BE2C (cell line): ENCODE results near the gene NSMCE4A.

ENCODE experiments used
- DNase-seq: peaks from one replicate; pipeline ENCODE4 v3.0.0-alpha.2; 2020
- H3K27me3 ChIP-seq: fragments of 250-450 bp; sonication (Bioruptor Pico); 2 replicates; pipeline ENCODE4 v1.5.1; 2020; ENCODE audit warnings: mild to moderate bottlenecking
- H3K36me3 ChIP-seq: fragments of 250-450 bp; sonication (Bioruptor Pico); 2 replicates; pipeline ENCODE4 v1.5.1; 2020; ENCODE audit warnings: mild to moderate bottlenecking
- H3K4me1 ChIP-seq: fragments of 250-450 bp; sonication (Bioruptor Pico); 2 replicates; pipeline ENCODE4 v1.5.1; 2020
- H3K4me3 ChIP-seq: 2 replicates; pipeline ENCODE4 v1.5.1; 2011; ENCODE audit warnings: low read depth, low read length
- H3K9me3 ChIP-seq: fragments of 250-450 bp; sonication (Bioruptor Pico); 2 replicates; pipeline ENCODE4 v1.5.1; 2020
- TF ChIP-seq, protein P1 (sequence below): IDR thresholded peaks from 2 replicates; pipeline ENCODE4 v1.5.1; 2012; ENCODE audit warnings: mild to moderate bottlenecking, low read depth, low read length

NSMCE4A gene

GRCh38 chr10:121949049-121949448, 26.0 kb downstream of the NSMCE4A start:
- H3K9me3 ChIP-seq = no peaks in the 10 kb centered on the region
- TF ChIP-seq, protein P1, sequence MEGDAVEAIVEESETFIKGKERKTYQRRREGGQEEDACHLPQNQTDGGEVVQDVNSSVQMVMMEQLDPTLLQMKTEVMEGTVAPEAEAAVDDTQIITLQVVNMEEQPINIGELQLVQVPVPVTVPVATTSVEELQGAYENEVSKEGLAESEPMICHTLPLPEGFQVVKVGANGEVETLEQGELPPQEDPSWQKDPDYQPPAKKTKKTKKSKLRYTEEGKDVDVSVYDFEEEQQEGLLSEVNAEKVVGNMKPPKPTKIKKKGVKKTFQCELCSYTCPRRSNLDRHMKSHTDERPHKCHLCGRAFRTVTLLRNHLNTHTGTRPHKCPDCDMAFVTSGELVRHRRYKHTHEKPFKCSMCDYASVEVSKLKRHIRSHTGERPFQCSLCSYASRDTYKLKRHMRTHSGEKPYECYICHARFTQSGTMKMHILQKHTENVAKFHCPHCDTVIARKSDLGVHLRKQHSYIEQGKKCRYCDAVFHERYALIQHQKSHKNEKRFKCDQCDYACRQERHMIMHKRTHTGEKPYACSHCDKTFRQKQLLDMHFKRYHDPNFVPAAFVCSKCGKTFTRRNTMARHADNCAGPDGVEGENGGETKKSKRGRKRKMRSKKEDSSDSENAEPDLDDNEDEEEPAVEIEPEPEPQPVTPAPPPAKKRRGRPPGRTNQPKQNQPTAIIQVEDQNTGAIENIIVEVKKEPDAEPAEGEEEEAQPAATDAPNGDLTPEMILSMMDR = no peak
- DNase-seq = no peak
- H3K36me3 ChIP-seq = no peaks in the 10 kb centered on the region
- H3K4me1 ChIP-seq = no peaks in the 10 kb centered on the region
- H3K27me3 ChIP-seq = no peaks in the 10 kb centered on the region
- no peak overlapping the region for H3K4me3 ChIP-seq

DNA sequence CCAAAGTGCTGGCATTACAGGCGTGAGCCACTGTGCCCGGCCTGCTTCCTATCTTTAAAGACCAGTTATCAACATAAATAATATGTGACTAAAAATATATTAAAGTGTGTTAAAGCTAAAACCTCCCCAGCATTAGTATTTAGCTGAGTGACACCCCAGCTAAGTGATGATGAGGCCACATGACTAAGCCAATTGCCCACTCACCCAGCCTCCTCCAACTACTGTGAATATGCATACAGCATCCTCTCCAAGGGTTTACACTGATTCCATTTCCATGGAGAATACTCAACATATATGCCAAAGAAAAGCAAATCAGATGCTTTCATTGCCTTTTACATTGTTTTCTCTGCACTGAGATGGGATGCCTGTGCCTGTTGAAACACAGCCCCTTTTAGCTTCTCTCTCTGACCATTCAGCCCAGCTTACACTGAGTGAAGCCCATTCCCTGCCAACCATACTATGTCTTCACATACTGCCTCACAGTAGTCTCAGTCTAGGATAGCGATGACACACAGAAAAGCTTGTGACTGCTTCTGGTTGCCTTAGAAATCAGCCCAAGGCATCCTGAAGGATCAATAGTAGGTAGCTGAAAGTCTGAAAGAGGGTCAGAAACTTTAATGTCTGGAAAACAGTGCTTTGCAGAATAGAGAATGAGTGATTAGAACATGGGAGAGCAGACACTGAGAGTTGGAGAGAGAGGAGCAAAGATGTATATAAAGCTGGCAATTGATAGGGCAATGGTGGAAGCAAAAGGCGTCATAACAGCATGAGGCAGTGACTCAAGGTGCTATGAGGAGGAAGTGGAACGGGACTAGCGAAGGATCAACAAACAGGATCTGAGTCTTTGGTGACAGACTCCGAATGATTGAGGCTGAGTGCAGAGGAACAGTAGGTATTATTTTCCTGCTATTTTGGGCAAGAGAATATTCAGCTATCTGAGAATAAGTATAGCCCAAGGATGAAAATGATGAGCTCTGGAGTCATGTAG, 27.4 kb downstream of the NSMCE4A start:
- Histone ChIP-seq H3K27me3 (no peaks in the 10 kb centered on the region), H3K4me1 (no peaks in the 10 kb centered on the region), H3K4me3 (no peak overlapping the region), H3K9me3 (no peaks in the 10 kb centered on the region), H3K36me3 (no peaks in the 10 kb centered on the region)
- TF ChIP-seq, protein P1 = no peak
- DNase-seq = no peak

GRCh38 chr10:121942749-121943416, 32.1 kb downstream of the NSMCE4A start:
- Histone ChIP-seq H3K36me3 (no peaks in the 10 kb centered on the region), H3K27me3 (no peaks in the 10 kb centered on the region), H3K4me3 (no peak overlapping the region), H3K9me3 (no peaks in the 10 kb centered on the region), H3K4me1 (no peaks in the 10 kb centered on the region)
- no peak for DNase-seq
- TF ChIP-seq, protein P1 = no peak

- Histone ChIP-seq H3K27me3 (no peaks in the 10 kb centered on the region), H3K9me3 (no peaks in the 10 kb centered on the region), H3K4me1 (no peaks in the 10 kb centered on the region), H3K36me3 (no peaks in the 10 kb centered on the region), H3K4me3 (no peak overlapping the region)
- DNase-seq = no peak
- TF ChIP-seq, protein P1 = no peak
Measured at GRCh38 chr10:121941532-121941931, 33.5 kb downstream of the NSMCE4A start.

GRCh38 chr10:121936295-121936694, 38.7 kb downstream of the NSMCE4A start:
- no peak for DNase-seq
- Histone ChIP-seq H3K9me3 (no peaks in the 10 kb centered on the region), H3K27me3 (no peaks in the 10 kb centered on the region), H3K36me3 (no peaks in the 10 kb centered on the region), H3K4me3 (no peak overlapping the region), H3K4me1 (no peaks in the 10 kb centered on the region)
- TF ChIP-seq, protein P1 = no peak
